HG03108 (cell line): ENCODE results near the gene NOTCH2NLA.
"Not testable (repeated sequence)": the region's sequence is repeated elsewhere in the genome, so short reads cannot be mapped to it uniquely, and the experiment has no call there.

ENCODE experiments used
- ATAC-seq: cut with Tn5 transposase; IDR thresholded peaks from one replicate; pipeline ENCODE4 v1.9.1; 2021; ENCODE audit warnings: moderate library complexity; ENCODE audit not compliant: unreplicated experiment

NOTCH2NLA gene

DNA sequence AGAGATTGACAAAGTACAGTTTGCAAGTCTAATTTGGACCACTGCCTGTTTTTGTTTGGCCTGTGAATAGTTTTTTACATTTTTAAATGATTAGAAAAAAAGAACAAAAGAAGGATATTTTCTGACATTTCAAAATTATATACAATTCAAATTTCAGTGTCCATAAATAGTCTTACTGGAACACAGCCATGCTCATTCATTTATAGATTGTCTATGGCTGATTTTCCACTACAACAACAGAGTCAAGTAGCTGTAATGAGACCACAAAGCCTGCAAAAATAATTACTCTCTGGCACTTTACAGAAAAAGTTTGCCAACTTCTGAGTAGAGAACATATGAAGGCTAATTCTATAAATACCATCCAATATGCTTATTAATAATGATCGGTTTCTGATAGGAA is 61.1 kb downstream of the NOTCH2NLA start:
- not testable (repeated sequence) for ATAC-seq

DNA sequence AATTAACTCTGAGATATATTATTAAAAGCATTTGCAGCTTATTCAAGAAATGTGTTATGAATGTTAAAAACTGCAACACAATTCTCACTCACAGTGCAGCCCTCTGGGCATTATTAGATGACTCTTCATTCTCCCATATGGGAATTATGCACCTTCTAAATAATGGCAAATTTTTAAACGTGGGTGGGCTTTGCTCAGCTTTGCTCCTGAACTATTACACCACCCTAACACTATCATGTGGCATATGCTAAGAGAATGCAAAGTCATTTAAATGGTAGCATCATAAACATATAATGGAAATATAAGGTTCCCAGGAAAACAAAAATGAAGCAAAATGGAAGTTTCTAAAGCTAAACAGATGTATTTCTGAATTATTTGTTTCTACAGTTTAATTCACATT is 61.5 kb downstream of the NOTCH2NLA start:
- ATAC-seq = not testable (repeated sequence)

DNA sequence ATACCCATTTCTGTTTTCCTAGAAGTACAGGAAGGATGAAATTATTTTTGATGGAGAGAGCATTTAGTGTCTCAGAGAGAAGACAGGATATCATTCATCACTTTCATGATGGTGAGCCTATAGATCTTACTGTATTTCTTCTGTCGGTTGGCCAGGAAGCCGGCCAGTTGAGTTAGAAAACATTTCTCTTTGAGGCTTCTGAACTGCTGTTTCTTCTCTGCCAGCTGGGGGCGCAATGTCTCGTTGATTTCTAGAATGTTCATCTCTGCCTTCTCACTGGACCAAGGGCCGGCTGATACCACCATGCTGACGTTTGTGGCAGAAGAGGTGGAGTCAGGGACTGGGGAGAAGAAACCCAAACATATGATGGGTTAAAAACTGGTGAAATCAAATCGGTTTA is 84.4 kb downstream of the NOTCH2NLA start, which contains the start of gene NBPF10:
NBPF10 (minus strand) TSS at position 340 of the 400 bp plus-strand sequence; CDS start at position 305, 35 bp downstream.
- not testable (repeated sequence) for ATAC-seq
